Measurements from ENCODE around the gene VRK3.

DNA sequence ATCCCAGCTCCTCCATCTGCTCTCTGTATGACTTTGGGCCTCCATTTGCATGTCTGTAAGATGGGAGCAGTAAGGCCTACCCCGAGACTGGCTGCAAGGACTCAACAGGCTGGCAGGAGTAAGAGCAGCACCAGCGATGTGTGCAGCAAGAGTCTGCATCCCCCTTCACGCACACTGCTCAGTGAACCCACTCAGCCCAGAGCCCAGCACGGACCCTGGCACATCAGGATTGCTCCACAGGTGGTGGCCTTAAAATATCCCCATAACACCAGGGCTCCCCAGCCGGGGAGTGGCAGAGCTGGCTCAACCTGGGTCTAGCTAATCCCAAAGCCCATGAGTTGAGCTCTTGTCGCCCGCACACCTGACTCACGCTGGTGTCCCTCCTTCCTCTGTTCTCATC lies 23.4 kb downstream of the VRK3 start:
- TF ChIP-seq, protein P1, sequence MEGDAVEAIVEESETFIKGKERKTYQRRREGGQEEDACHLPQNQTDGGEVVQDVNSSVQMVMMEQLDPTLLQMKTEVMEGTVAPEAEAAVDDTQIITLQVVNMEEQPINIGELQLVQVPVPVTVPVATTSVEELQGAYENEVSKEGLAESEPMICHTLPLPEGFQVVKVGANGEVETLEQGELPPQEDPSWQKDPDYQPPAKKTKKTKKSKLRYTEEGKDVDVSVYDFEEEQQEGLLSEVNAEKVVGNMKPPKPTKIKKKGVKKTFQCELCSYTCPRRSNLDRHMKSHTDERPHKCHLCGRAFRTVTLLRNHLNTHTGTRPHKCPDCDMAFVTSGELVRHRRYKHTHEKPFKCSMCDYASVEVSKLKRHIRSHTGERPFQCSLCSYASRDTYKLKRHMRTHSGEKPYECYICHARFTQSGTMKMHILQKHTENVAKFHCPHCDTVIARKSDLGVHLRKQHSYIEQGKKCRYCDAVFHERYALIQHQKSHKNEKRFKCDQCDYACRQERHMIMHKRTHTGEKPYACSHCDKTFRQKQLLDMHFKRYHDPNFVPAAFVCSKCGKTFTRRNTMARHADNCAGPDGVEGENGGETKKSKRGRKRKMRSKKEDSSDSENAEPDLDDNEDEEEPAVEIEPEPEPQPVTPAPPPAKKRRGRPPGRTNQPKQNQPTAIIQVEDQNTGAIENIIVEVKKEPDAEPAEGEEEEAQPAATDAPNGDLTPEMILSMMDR (IDR thresholded peaks at IDR 0.05): no peak
- no peak for TF ChIP-seq POLR2A (IDR thresholded peaks at IDR 0.05)

Measured in testis (tissue), 2 donors.